ENCODE results near the gene AIFM1. TPM values are rescaled to one million over a fixed set of nuclear protein-coding genes. Genes with fewer than 3 reads are reported as not detected.

The AIFM1 gene
- total RNA-seq, 1 experiment from 2014 or later: 95.5 TPM

DNA sequence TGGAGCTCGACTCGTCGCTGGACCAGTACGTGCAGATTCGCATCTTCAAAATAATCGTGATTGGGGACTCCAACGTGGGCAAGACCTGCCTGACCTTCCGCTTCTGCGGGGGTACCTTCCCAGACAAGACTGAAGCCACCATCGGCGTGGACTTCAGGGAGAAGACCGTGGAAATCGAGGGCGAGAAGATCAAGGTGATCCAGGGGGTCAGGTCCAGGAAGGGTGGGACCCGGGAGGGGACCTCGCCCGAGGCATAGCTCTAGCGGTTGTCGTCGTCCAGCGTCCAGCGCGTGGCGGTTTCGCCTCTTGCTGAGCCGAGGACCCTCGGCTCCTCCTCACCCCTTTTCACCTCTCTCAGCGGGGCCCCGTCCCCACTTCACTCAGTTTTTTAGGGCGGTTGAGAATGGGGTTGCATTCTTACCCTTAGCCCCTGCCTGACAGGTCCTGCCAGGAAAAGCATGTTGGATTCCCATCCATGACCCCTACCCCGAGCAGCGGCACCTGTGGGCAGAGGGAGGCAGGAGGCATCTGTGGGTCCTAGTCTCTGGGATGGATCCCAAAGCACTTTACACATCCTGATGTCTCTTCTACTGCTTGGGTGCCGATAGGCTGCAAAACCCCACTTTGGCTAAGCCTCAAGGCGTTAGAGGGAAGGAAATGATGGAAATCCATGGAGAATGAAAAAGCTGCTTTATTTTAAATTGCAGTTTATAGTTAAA lies 6.6 kb upstream of the AIFM1 start:
- DNase-seq (ENCODE audit: low spot score): peak; percentile 20
- in situ Hi-C loops (cut with HindIII; ENCODE audit: low sequenced_read_pairs): no loop called here

DNA sequence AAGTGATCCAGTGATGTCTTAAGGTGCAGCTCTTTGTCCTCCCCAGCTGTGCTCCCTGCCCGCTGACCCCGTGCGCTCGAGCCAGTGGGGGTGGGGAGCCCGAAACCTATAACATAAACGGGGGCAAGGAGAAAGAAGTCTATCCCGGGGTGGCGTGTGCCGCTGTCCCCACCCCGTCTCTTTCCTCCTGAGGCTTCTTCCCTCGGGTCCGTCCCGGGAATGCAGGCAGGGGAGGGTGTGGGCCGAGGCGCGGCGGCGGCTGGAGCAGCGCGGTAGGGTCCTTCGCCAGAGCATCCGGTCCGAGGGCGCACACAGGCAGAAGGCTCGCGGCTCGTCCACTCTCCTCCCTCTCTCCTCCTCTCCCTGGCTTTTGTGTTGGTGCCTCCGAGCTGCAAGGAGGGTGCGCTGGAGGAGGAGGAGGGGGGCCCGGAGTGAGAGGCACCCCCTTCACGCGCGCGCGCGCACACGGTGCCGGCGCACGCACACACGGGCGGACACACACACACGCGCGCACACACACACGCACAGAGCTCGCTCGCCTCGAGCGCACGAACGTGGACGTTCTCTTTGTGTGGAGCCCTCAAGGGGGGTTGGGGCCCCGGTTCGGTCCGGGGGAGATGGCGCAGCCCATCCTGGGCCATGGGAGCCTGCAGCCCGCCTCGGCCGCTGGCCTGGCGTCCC lies 5.9 kb upstream of the AIFM1 start, which contains the start of gene RAB33A:
RAB33A (plus strand) TSS at position 517 of the 681 bp plus-strand sequence; CDS start at position 618, 101 bp downstream.
- in situ Hi-C loops (cut with HindIII; ENCODE audit: low sequenced_read_pairs): no loop called here
- peak; percentile 74 for DNase-seq (ENCODE audit: low spot score)

DNA sequence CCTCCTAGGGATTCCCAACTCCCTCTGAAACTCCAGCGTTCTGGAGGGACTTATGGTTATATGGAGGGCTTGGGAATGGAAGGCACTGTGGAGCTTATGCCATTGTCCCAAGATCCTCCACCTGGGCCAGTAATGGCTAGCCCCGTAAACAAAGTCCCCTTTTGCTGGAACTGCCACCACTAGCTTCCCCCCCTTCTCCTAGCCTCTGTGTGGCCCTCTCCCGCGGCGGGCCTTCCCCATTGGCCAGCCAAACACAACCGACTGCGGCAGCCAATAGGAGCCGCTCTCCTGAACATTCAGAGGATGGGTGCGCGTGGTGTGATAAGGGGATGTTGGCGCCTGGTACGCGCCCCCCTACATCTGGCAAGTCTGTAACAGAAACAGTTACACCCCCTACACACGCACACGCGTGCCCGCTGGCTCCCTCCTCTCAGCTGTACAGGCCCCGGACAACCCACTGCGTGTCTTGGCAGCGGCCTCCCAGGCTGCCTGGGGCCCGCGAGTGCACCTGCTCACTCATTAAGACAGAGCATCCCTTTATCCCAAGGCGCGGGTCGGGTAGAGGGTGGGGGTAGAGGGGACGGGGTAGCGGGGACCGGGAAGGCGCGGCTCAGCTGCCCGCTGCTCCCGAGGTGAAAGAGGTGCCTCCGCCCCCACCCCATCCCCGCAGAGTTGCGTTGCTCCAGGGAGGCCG lies 5.3 kb upstream of the AIFM1 start:
- in situ Hi-C loops (cut with HindIII; ENCODE audit: low sequenced_read_pairs): no loop called here
- DNase-seq (ENCODE audit: low spot score): peak; percentile 84

DNA sequence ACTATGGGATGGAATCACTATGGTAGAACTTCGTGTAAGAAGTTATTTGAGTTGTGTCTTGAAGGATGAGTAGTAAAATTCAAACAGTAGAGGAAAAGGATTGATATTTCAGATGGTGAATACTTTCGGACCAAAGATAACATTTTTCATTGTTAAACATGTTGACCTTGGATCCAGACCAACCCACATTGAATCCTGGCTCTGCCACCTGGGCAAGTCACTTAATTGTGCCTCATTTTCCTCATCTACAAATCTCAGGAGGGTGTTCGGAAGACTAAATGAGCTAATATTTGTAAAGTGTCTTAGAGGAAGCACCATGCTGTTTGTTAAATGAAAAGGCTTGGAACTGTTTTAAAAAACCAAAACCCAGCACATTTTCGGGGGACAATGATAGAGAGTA lies 1.4 kb upstream of the AIFM1 start:
- in situ Hi-C loops (cut with HindIII; ENCODE audit: low sequenced_read_pairs): no loop called here
- no peak for DNase-seq (ENCODE audit: low spot score)

DNA sequence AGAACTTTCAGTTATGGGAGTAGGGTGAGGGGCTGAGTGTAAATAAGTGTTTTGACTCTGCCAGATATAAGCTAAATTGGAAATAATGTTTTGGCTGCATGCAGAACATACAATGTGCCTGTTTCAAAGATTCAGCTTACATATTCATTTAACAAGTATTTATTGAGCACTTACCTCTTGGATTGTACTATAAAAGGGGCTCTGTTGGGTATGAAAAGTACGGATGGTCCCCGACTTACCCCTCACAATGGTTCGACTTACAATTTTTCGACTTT lies 799 bp upstream of the AIFM1 start:
- DNase-seq (ENCODE audit: low spot score): no peak
- in situ Hi-C loops (cut with HindIII; ENCODE audit: low sequenced_read_pairs): no loop called here

DNA sequence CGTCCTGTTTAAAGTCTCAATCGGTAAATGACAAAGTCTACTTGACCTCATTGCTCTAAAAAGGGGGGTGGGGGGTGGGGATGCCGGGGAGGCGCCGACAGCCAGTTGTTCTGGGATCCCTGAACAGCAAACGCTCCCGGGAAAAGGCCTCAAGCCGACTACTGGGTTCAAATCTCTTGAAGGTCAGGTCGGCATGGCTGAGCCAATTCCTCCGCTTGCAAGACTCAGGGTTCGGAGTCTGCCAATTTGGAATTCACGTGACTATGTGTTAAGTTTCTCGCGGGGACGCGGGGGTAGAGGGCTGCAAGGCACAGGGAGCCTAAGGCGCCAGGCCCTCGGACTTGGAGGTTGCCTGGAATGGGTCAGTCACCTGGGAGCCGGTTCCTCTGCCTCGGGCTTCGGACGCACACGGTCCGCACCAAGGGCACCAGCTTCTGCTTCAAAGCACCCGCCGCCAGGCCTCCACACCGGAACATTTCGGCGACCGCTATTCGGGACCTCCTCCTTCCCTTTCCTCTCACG lies 399 bp downstream of the AIFM1 start:
- DNase-seq (ENCODE audit: low spot score): no peak
- in situ Hi-C loops (cut with HindIII; ENCODE audit: low sequenced_read_pairs): no loop called here

DNA sequence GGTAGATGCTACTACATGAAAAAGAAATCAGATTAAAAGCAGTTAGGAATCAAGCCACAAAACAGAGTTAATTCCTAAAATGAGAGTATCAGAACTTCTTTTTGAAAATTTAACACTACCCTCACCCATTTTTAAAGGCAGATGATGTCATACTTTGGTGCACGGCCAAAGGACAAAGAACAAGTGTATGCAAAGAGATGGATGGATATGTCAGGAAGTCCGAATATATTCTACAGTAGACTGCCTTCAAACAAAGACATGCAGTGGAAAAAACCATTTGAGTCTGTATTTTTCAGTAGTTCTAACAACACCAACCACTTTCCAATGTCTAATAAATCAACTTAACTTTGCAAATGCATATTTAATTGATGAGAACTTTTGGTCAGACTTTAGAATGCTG lies 2.2 kb downstream of the AIFM1 start:
- no peak for DNase-seq (ENCODE audit: low spot score)
- in situ Hi-C loops (cut with HindIII; ENCODE audit: low sequenced_read_pairs): no loop called here

DNA sequence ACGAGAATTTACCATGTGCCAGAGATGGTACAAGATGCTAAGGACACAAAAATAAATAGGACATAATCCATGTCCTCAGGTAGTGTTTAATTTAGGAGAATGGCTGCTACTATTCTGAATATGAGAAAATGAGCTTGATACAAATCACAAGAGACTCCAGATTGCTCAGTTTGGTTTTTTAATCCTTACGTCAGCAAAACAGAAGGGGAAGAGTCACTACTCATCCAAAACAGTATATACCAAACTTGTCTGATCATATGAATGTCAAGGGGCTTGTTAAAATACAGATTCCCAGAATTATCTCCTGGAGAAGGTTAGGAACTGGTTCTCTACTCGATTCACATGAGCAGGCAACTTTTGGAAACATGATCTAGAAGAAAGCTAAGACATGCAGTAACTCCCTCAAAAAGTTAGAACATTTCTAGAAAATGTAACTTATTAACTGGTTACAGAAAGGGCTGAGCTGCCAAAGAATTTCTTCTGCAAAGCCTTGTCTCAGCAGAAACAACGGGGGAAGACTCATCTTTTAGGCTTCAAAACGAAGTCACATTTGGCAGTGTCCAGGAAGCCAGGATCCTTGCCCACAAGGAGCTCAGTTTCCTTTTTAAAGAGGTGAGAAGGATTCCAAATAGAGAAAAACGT lies 3.4 kb downstream of the AIFM1 start:
- in situ Hi-C loops (cut with HindIII; ENCODE audit: low sequenced_read_pairs): no loop called here

DNA sequence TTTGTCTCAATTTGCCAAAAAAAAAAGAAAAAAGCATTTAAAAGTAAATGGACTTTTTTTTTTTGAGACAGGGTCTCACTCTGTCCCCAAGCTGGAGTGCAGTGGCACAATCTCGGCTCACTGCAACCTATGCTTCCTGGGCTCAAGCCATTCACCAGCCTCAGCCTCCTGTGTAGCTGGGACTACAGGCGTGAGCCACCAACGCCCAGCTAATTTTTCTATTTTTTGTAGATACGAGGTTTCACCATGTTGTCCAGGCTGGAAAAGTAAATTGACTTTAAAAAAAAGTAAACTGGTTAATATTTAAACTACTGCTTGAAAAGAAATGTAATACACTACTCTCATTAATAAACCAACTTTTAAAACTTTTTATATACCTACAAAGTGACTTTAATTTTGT lies 5.9 kb downstream of the AIFM1 start:
- DNase-seq (ENCODE audit: low spot score): no peak

More for the DNA sequence above, 3.4 kb downstream of the AIFM1 start:
- DNase-seq (ENCODE audit: low spot score): no peak

DNA sequence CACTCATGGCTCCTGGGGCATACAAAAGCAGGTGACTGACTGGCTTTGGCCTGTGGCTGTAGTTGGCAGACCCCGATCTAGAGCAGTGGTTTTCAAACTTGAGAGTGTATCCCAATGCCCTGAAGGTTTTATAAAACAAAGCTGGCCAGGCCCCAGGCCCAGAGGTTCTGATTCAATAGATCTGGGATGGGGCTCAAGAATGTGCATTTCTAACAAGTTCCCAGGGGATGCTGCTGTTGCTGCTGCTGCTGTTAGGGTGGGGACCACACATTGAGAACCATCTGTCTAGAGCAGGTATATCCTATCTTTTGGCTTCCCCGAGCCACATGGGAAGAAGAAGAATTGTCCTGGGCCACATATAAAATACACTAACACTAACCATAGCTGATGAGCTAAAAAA lies 7.3 kb downstream of the AIFM1 start:
- in situ Hi-C loops (cut with HindIII; ENCODE audit: low sequenced_read_pairs): no loop called here
- no peak for DNase-seq (ENCODE audit: low spot score)

More for the DNA sequence above, 5.9 kb downstream of the AIFM1 start:
- in situ Hi-C loops (cut with HindIII; ENCODE audit: low sequenced_read_pairs): no loop called here

DNA sequence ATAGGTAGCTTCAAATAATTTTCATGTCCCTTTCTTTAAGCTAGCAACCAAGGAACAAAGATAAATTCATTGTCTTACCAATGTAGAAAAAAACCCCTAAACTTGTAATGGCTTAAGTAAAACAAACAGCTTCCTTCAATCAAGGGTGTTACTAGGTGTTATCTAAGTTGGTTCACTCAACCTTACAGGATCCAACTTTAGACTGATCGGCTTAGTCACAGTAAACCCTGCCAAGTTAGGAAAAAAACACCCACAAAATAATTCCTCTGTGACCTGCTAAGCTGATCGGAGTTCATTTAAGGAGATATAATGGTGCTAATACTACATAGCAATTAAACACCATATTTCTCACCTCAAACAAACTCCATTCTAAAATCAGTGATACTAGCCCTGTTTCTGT lies 10.1 kb downstream of the AIFM1 start:
- in situ Hi-C loops (cut with HindIII; ENCODE audit: low sequenced_read_pairs): no loop called here
- DNase-seq (ENCODE audit: low spot score): no peak

DNA sequence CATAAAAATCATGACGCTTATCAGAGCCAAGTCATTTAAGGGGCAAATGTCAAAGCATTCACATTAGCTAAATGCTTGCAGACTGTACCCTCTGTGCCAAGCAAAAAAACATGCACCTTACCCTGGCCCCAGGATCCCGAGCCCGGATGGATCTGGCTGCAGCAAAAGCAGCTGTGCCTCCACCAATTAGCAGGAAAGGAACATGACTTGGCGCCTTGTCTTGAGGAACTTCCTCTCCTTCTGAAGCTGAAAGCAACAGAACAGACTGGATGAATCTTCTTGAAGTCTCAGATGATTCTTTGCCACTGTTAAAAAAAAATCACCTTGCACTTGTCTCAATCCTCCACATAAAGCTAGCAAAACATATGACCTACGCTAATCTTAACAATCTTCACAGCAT lies 18.0 kb downstream of the AIFM1 start:
- no peak for DNase-seq (ENCODE audit: low spot score)
- in situ Hi-C loops (cut with HindIII; ENCODE audit: low sequenced_read_pairs): no loop called here

DNA sequence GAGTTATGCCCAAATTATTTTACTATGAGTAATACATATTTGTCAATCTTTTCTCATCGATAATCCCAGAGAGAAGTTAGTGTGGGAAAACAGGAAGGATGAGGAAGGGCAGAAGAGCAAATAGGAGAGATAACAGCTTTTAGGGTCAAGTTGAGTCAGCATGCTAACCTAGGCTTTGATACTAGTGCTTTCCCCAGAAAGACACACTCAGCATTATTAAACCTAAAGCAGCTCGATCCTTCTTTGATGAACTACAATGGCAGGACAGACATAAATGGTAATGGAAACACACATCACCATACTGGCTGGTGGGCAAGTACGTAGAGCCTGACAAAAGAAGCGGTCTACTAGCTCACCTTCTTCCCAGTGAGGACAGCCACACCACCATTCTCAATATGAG lies 20.5 kb downstream of the AIFM1 start:
- DNase-seq (ENCODE audit: low spot score): no peak
- in situ Hi-C loops (cut with HindIII; ENCODE audit: low sequenced_read_pairs): no loop called here

DNA sequence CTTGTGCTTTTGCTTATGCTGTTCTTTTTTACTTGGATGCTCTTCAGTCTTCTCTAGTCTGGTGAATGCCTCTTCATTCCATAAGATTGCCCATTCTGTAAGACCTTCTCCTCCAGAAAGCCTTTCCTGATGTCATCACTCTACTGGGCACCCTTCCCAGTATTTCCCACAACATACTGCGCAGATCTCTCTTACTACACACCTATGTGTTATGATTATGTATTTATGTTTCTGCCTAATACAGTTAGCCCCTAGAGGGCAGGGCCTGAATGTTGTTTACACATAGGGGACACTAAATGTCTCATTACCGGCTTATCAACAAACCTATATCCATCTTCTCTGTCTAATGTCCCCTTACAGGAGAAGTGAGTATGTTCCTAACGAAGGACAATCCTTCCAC lies 21.1 kb downstream of the AIFM1 start:
- peak; percentile 29 for DNase-seq (ENCODE audit: low spot score)
- in situ Hi-C loops (cut with HindIII; ENCODE audit: low sequenced_read_pairs): no loop called here

DNA sequence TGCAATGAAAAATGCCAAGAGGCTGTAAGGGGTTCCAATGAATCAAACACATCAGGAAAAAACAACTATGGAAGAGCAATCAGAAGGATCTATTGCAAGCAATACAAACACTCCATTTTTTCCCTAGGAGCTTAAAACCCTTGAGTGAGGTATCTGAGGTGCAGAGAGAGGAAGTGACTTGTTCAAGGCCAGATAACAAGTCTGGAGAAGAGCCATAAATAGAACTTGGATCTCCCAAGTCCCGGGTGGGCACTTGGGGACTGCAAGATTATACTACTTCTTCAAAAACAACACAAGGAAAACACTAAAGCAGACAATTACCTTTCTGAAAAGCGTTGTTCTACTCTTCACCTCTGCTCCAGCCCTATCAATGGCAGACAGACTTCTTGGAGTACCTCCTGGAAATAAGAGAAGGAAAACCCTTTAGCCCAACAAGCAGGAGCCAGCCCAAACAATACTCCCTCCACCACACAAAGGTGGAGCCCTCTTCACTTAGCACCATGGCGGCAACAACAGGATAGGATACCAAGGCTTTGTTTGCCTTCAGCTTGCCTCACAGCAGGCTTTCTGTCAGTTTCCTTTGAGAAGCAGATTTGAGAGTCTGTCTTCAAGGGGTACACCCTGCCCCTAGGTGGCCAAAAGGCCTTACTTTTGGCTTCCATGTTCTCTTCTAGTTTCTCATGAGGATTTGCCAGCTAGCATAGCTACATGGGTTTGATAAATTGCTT lies 26.0 kb downstream of the AIFM1 start:
- no peak for DNase-seq (ENCODE audit: low spot score)
- in situ Hi-C loops (cut with HindIII; ENCODE audit: low sequenced_read_pairs): no loop called here

DNA sequence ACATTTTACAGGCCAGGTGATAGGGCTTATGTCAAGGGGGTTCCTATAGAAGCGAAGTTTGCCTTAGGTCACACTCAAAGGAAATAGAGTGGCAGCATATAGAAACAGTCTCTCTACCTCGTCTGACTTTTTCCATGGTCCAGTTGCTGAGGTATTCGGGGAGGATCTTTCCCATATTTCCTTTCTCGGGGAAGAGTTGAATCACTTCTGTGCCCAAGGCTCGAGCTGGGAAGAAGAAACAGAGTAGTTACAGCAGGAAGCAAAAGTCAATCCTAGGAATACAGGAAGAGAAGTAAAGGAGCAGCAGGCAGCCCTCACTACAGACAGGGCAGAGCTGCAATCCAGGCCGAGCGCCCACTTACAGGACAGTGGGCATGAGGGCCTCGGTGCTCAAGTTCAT lies 28.7 kb downstream of the AIFM1 start:
- DNase-seq (ENCODE audit: low spot score): no peak
- in situ Hi-C loops (cut with HindIII; ENCODE audit: low sequenced_read_pairs): no loop called here

DNA sequence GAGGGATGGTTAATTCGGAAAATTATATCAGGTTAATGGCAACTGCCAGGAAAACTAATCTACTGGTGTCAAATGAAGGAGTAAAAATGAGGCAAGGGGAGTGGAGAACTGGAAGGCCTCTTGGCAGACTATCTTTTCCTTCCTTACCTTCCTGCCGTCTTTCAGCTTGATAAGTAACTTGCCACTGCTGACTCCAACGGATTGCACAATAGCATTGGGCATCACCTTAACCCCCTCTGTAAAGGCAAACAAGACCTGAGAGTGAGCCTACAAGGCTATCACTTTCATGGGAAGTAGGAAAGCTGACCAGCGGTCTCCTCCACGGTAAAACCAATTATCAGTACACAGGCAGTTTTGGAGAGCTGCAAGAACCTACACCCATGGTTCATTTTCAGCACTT lies 29.1 kb downstream of the AIFM1 start:
- in situ Hi-C loops (cut with HindIII; ENCODE audit: low sequenced_read_pairs): no loop called here
- DNase-seq (ENCODE audit: low spot score): no peak

DNA sequence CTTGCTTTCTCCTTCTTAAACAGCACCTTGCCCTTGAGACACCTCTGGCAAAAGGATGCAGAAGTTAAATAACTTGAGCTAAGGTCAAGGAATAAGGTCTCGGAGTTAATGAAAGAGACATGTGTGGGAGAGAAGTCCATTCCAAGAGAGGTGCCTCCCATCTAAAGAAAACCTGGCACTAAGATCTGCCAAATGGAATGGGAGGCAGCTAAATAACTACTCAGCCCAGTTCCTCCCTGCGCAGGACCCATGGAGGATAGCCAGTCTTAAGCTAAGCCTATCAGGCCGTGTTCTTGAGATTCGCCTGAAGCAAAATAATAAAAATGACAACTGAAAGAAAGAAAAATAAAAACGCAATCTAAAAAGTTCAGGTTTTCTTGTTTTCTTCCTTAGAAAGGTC lies 34.7 kb downstream of the AIFM1 start:
- no peak for DNase-seq (ENCODE audit: low spot score)

More for the DNA sequence above, 34.7 kb downstream of the AIFM1 start:
- in situ Hi-C loops (cut with HindIII; ENCODE audit: low sequenced_read_pairs): no loop called here
